Nucleus accumbens (tissue), 56 donors: Measurements from ENCODE around the gene SLC37A4.
"Not testable (repeated sequence)": the region's sequence is repeated elsewhere in the genome, so short reads cannot be mapped to it uniquely, and the experiment has no call there.

Source experiments
- DNase-seq, 56 donors: peaks; one replicate each; lab custom pipeline; 2025; lab: John Stamatoyannopoulos, UW

The SLC37A4 gene

GRCh38 chr11:119030329-119031047 lies at the start of gene SLC37A4:
TSS of gene SLC37A4 (minus strand) at chr11:119030877.
- DNase-seq, result peak; percentile 58 to 97 (median 93)

DNA sequence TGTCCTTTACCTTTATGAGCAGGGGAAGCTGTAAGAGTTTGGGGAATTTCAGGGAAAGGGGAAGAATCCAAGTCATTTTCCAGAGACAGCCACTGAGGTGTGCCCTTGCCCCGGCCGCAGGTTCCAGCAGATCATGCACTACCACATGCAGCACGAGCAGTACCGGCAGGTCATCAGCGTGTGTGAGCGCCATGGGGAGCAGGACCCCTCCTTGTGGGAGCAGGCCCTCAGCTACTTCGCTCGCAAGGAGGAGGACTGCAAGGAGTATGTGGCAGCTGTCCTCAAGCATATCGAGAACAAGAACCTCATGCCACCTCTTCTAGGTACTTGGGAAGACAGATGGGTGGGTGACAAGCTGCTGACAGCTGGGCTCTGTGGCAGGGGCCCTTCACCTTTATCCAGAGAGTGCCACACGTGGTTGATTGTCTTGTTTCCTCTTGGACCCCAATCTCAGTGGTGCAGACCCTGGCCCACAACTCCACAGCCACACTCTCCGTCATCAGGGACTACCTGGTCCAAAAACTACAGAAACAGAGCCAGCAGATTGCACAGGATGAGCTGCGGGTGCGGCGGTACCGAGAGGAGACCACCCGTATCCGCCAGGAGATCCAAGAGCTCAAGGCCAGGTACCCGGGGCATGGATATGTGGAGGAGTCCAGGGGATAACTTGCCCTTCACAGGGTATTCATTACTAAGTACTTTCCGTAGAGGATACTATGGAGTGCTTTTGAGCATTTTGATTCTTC lies 48.2 kb upstream of the SLC37A4 start:
- no peak for DNase-seq

GRCh38 chr11:119077839-119078238 lies 47.2 kb upstream of the SLC37A4 start:
- DNase-seq, result no peak

DNA sequence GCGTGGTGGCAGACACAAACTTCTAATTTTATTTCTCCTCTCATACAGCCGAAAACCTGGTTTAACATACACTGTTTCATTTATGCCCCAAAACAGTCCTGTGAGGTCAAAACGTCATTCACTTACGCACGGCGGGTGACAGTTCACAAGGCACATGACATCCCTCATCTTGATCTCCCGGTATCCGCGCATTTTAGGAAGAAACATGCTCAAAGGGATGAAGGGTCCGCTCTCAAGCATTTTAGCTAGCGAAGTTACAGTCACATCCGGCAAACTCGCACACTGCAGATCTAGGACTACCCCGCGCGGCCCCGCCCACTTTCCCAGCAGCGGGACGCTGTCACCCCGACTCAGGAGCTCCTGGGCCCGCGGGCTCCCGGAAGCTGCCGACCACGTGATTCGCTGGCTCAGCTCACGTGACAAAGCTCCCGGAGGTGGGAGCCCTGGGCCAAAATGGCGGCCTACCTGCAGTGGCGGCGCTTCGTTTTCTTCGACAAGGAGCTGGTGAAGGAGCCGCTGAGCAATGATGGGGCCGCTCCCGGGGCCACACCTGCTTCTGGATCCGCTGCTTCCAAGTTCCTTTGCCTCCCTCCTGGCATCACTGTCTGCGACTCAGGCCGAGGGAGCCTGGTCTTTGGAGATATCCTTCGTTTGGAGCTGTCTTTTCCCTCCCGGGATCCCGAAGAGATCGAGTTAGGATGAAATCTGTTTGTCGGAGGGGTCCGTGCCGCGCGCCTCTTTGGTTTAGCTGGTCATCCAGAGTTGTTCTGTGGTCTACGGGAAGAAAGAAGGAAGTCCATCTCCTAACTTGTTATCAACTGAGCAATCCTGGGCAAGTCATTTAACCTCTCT lies 36.9 kb upstream of the SLC37A4 start, which contains the start of gene VPS11:
Gene VPS11, plus strand, starts transcription at position 448 of the 852 bp plus-strand sequence. Its CDS starts 6 bp downstream, at position 454.
- peak; percentile 18 to 98 (median 92) for DNase-seq

DNA sequence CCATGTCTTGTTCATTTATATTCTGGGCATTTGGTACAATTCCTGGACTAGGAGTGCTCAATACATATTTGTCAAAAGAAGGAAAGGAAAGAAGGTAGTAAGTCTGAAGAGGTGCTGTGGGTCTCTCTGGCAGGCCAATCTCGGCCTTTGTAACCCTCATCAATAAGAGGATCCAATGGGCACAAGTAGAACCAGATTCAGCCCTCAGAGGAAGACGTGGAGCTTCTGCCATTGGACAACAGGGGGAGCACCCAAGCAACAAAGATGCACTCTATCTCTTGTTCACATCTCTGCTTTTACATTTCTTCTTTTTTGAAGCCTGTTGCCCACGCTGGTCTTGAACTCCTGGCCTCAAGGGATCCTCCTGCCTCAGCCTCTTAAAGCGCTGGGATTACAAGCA lies 34.7 kb upstream of the SLC37A4 start:
- peak in 1 of 56 donors; percentile 3 for DNase-seq

GRCh38 chr11:119062779-119063178 lies 32.1 kb upstream of the SLC37A4 start:
- DNase-seq, result no peak

- DNase-seq, result no peak
Observed at GRCh38 chr11:119061256-119061655, 30.6 kb upstream of the SLC37A4 start.

DNA sequence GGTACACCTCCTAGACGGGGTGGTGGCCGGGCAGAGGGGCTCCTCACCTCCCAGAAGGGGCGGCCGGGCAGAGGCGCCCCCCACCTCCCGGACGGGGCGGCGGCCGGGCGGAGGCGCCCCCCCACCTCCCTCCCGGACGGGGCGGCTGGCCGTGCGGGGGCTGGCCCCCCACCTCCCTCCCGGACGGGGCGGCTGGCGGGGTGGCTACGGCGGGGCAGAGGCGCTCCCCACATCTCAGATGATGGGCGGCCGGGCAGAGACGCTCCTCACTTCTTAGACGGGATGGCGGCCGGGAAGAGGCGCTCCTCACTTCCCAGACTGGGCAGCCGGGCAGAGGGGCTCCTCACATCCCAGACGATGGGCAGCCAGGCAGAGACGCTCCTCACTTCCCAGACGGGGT lies 28.5 kb upstream of the SLC37A4 start:
- not testable (repeated sequence) for DNase-seq

- peak; percentile 74 to 98 (median 94) for DNase-seq
Observed at GRCh38 chr11:119057000-119057769, 26.5 kb upstream of the SLC37A4 start, which contains the start of gene HYOU1. TSS of gene HYOU1 (minus strand) at chr11:119057205. CDS start at chr11:119056160, 1,045 bp downstream.

GRCh38 chr11:119056421-119056999 lies 25.8 kb upstream of the SLC37A4 start:
- peak in 15 of 56 donors; percentile 28 to 52 (median 42) for DNase-seq

- DNase-seq, result peak in 2 of 56 donors; percentile 8 to 23
Observed at GRCh38 chr11:119055901-119056300, 25.2 kb upstream of the SLC37A4 start.

- DNase-seq, result no peak
Observed at GRCh38 chr11:119054418-119054817, 23.7 kb upstream of the SLC37A4 start.

DNA sequence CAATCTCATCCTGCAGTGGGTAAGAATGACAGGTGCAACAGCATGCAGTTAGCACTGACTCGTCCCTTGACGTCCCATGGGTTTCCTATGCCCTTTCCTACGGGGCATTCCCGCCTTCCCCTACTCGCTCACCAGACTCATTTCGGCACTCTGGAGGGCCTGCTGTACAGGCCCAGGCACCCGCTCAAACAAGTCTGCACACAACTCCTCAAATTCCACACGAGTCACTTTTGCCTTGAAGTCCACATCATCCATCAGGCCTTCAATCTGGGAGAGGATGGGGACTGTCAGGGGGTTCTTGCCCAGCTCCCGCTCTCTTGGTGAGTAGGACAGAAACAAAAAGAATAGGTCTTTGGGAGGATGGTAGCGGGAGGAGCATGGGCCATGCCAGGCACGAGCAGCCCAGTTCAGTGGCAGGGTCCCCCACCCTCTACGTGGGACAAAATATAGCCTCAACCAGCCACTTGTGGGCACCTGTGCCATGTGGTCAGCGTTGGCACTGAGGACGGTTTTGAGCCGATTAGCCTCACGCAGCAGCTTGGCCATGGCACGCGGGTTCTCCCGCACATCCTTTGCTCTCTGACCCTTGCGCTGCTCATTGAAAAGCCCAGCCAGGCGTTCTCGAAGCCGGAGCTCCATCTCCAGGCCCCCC lies 21.6 kb upstream of the SLC37A4 start:
- DNase-seq, result no peak

DNA sequence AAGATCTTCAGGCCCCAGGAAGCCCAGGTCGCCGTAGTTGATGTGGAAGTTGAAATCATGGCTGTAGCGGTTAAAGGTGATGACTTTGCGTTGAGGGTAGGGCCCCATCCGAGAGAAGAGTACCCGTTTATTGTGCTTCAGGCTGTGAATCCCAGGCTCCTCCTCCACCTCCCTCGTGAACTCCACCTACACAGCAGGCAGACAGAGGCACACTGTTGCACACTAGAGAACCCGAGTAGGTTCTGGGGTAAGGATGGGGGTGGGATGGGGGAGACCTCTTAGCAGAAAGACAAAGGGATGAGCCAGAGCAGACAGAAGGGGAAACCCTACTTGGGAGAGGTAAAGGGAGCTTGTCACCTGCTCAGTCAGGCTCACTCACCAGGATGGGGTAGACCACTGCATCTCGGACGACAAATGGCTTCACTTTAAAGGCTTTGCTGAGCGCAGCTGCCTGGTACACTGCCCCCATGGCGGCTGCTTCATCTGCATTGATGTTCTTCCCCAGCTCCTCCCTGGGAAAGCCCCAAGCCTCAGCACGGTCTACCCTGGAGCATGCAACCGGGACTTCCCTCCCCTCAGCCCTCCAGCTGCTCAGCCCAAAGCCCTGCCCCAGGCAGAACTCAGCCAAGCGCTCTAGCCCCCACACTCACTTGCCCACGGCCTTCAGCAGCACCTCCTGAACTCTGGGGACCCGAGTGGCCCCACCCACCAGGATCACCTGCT lies 20.9 kb upstream of the SLC37A4 start:
- DNase-seq, result peak in 9 of 56 donors; percentile 7 to 34 (median 13)

DNA sequence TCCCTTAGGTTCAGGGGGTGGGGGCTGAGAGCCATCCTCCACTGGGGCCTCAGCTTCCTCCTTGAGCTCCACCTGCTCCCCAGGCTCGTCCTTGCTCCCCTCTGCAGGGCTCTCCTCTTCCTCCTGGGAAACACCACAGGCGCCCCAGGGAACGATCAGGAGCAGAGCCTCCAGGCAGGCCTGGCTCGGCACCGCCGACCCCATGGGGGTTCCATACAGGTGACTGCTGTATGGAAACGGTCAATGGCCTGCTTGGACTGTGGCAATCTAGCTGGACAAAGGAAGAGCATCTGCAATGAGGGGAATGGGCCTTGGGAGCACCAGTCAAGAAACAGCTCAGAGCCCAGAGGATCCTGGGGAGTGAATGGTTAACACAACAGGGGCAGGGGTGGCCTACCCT lies 18.4 kb upstream of the SLC37A4 start:
- DNase-seq, result no peak

DNA sequence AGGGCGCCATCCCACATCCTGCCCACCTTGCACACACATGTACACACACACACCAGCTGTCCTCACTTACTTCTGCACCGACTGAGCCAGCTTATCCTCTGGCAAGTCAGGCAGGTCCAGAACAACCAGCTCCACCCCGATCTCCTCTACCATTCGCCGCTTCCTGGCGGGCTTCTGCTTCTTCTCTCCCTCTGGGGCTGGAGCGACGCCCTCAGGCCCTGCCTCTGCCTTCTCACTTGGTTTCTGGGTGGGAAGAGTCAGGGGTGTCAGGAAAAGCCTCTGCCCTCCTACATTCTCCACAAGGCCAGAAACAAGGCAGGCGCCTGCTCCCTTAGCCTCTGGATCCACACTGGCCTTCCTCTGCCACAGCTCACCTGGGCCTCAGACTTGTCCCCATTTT lies 18.0 kb upstream of the SLC37A4 start:
- DNase-seq, result no peak

DNA sequence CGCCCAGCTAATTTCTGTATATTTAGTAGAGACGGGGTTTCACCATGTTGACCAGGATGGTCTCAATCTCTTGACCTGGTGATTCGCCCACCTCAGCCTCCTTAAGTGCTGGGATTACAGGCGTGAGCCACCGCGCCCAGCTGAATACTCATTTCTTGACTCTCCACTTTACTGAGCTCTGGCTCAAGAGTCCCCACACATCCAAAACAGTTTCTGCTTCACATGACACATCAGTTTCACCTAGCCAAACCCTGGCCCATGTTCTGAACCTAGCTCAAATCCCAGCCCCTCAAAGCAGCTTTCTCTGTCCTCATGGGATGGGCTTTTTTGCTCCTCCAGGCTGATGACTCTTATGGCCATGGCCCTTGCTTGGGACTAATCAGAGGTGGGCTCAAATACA lies 16.5 kb upstream of the SLC37A4 start:
- DNase-seq, result no peak

- DNase-seq, result no peak
Observed at GRCh38 chr11:119046489-119046888, 15.8 kb upstream of the SLC37A4 start.
